Spleen (tissue), 11 donors: Measurements from ENCODE around the gene STRIP2. TPM values are rescaled to one million over a fixed set of nuclear protein-coding genes. Genes with fewer than 3 reads are reported as not detected.

Source experiments
- DNase-seq: peaks from one replicate; pipeline ENCODE4 v3.0.0-alpha.2; 2020
- H3K27ac ChIP-seq, 8 donors: fragments of 200-600 bp; sonication (generic) in 7 of 8; 1 replicate in 4 of 8; 2 replicates in 4 of 8; pipeline versions ENCODE4 v1.5.0 to v1.8.0; 2016 to 2021; ENCODE audit warnings: inconsistent platforms in 4 of 8, mild to moderate bottlenecking in 4 of 8, moderate library complexity in 1 of 8
- H3K27me3 ChIP-seq, 7 donors: fragments of 200-600 bp; sonication (generic) in 6 of 7; replicated peaks in 1 of 7; 1 replicate in 4 of 7; 2 replicates in 3 of 7; pipeline versions ENCODE4 v1.5.0 to v1.8.0; 2016 to 2021; ENCODE audit warnings: inconsistent platforms in 3 of 7, mild to moderate bottlenecking in 1 of 7
- H3K36me3 ChIP-seq, 6 donors: fragments of 200-600 bp; sonication (generic) in 5 of 6; 1 replicate in 4 of 6; 2 replicates in 2 of 6; pipeline versions ENCODE4 v1.5.0 to v1.8.0; 2016 to 2021; ENCODE audit warnings: inconsistent platforms in 2 of 6
- H3K4me1 ChIP-seq, 6 donors: fragments of 200-600 bp; sonication (generic) in 5 of 6; 1 replicate in 3 of 6; 2 replicates in 3 of 6; pipeline versions ENCODE4 v1.5.0 to v1.8.0; 2016 to 2021; ENCODE audit warnings: inconsistent platforms in 3 of 6
- H3K4me3 ChIP-seq, 8 donors: fragments of 200-600 bp; sonication (generic) in 7 of 8; 1 replicate in 4 of 8; 2 replicates in 4 of 8; pipeline versions ENCODE4 v1.5.0 to v1.8.0; 2016 to 2021; ENCODE audit warnings: inconsistent platforms in 4 of 8, mild to moderate bottlenecking in 4 of 8, moderate library complexity in 2 of 8
- H3K9me3 ChIP-seq, 8 donors: fragments of 200-600 bp; sonication (generic) in 7 of 8; 1 replicate in 4 of 8; 2 replicates in 4 of 8; pipeline versions ENCODE4 v1.5.0 to v1.8.0; 2016 to 2021; ENCODE audit warnings: inconsistent platforms in 4 of 8
- CTCF ChIP-seq, 11 experiments: fragments of 200-600 bp in 7 of 11; fragments of 450-650 bp in 4 of 11; sonication (generic) in 4 of 11; IDR thresholded peaks in 8 of 11; conservative IDR thresholded peaks in 3 of 11; 1 replicate in 7 of 11; 2 replicates in 4 of 11; pipeline versions ENCODE4 v1.4.0 to v1.8.0; 2016 to 2021; ENCODE audit warnings: antibody characterized with exemption in 11 of 11, inconsistent platforms in 4 of 11, mild to moderate bottlenecking in 1 of 11
- POLR2A ChIP-seq, 3 donors: fragments of 450-650 bp; IDR thresholded peaks; one replicate each; pipeline ENCODE4 v1.5.1; 2017; ENCODE audit warnings: antibody characterized with exemption in 3 of 3, mild to moderate bottlenecking in 1 of 3
- POLR2AphosphoS5 ChIP-seq, 3 donors: sonication (generic); formaldehyde crosslinking; IDR thresholded peaks; one replicate each; pipeline ENCODE4 v1.5.1; 2017; ENCODE audit warnings: antibody characterized with exemption in 3 of 3
- WGBS, 5 donors: extraction: QIAGEN DNeasy Blood & Tissue Kit in 3 of 5; methylation state at CpG; one replicate each; pipeline versions ENCODE4 v1.1.5 to v1.1.7; 2013 to 2018; 5-methylcytosine and 5-hydroxymethylcytosine counted together
- intact Hi-C: fragments of 100-400 bp; cut with DNase I; formaldehyde crosslinking; loops from one replicate; pipeline ENCODE4 v1.15.0; 2023; ENCODE audit warnings: low total_unique reads
- polyA plus RNA-seq, 3 donors: library from polyadenylated mRNA; stranded (reverse); fragments of 200-250 nt; gene quantifications; one replicate each; pipeline ENCODE4 v1.2.1, GENCODE V29; 2013
- total RNA-seq, 7 donors: library from RNA; depleted of rRNA in 3 of 7; stranded (reverse); fragments of >200 nt in 3 of 7; fragmentation: NEBNext Ultra II Directional in 4 of 7; extraction: Animal tissue kit (Norgen Biotek cat#: 25700) in 4 of 7; gene quantifications; one replicate each; pipeline versions ENCODE4 v1.1.0 to v1.2.1, GENCODE V29; 2016 to 2021
- donor health status: healthy with polysubstance abuse.
- donor health status: DM: no; HTN: no; CAD: no; lungs with moderate emphysema.
- donor health status: DM: no; HTN: no; CAD: no.
- donor health status: Bipolar disorder and iron deficiency.
- donor health status: healthy.
- donor health status: DM: no; HTN: no; CAD: no.
- donor health status: DM: yes; HTN: yes; CAD: no.

The STRIP2 gene
- total and polyA plus RNA-seq, 10 donors, result 0.60 to 2.2 (median 1.3) TPM

- 93 to 97% (median 96%) methylated on average over 4 of the region's 4 CpGs for WGBS, 5 donors
- intact Hi-C loops, result no loop called here
- Histone ChIP-seq H3K4me3 (no peak overlapping the region), H3K4me1 (no peaks in the 10 kb centered on the region), H3K9me3 (no peaks in the 10 kb centered on the region), H3K27me3 (no peaks in the 10 kb centered on the region), H3K27ac (no peak overlapping the region), H3K36me3 (peaks cover 0 to 58% (median 13%) of the 10 kb centered on the region in 6 donors)
- DNase-seq, result no peak
- no peak for TF ChIP-seq CTCF (IDR thresholded peaks at IDR 0.05 in 8 of 11, conservative IDR thresholded peaks at IDR 0.05 in 3 of 11)
These were observed 11.5 kb upstream of the STRIP2 start for GRCh38 chr7:129422727-129423126.

DNA sequence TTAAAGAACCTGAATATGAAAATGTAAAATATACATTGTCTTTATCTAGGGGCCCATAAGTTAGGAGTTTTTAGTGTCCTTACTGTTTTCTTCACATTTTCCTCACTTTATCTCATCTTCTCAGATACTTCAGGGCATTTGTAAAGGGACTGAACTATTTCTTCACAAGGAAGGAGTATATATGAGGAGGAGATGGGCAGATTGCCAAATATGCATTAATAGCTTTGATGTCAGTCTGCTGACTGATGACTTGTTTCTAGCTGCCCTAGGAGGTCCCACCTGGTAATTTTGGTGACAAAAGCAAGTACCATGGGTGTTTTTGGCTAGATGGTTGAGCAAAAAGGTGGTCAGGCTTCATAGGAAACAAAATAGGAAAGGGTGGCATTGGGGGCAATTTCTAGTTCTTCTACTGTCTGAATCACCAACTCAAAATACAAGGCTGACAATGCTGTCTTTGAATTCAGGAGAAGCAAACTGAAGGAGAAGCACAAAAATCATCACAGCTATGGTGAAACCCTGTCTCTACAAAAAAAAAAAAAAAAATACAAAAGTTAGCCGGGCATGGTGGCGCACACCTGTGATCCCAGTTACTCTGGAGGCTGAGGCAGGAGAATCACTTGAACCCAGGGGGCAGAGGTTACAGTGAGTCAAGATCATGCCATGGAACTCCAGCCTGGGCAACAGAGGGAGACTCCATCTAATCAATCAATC lies 10.4 kb upstream of the STRIP2 start:
- no peak for DNase-seq
- no peak for TF ChIP-seq CTCF (IDR thresholded peaks at IDR 0.05 in 8 of 11, conservative IDR thresholded peaks at IDR 0.05 in 3 of 11)
- no peak for TF ChIP-seq POLR2A (IDR thresholded peaks at IDR 0.05)
- no peak for TF ChIP-seq POLR2AphosphoS5 (IDR thresholded peaks at IDR 0.05)
- Histone ChIP-seq H3K27ac (no peak overlapping the region), H3K4me3 (no peak overlapping the region), H3K4me1 (no peaks in the 10 kb centered on the region), H3K36me3 (peaks cover 0 to 63% (median 13%) of the 10 kb centered on the region in 6 donors), H3K9me3 (no peaks in the 10 kb centered on the region), H3K27me3 (no peaks in the 10 kb centered on the region)
- intact Hi-C loops, result no loop called here
- 96 to 100% (median 98%) methylated on average over 2 of the region's 2 CpGs for WGBS, 5 donors

DNA sequence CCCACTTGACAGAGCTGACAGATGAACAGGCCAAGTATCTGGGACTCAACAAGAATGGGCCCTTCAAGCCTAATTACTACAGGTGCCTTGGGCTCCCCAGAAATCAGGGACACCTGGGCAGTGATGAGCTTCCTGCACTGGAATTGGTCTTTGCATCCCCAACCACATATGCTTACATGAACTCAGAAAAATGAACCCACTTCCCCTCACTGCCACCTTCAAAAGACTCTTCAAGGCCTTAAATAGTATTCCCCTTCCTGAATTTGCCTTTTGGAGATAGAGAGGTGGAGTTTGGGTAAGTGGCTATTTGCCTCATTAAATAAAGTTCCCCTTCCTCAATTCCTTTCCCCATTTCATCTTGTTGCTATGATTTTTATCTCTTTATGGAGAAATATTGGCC lies 7.8 kb upstream of the STRIP2 start:
- intact Hi-C loops, result no loop called here

More for the DNA sequence above, 7.8 kb upstream of the STRIP2 start:
- Histone ChIP-seq H3K9me3 (no peaks in the 10 kb centered on the region), H3K36me3 (peaks cover 0 to 63% (median 13%) of the 10 kb centered on the region in 6 donors), H3K27me3 (no peaks in the 10 kb centered on the region), H3K4me1 (no peaks in the 10 kb centered on the region), H3K4me3 (no peak overlapping the region), H3K27ac (no peak overlapping the region)
- DNase-seq, result no peak
- TF ChIP-seq CTCF (IDR thresholded peaks at IDR 0.05 in 8 of 11, conservative IDR thresholded peaks at IDR 0.05 in 3 of 11) (no peak), POLR2A (IDR thresholded peaks at IDR 0.05) (no peak), POLR2AphosphoS5 (IDR thresholded peaks at IDR 0.05) (no peak)
